B cell (primary cell): ENCODE measurements around the gene MIGA1. TPM values are rescaled to one million over a fixed set of nuclear protein-coding genes. Genes with fewer than 3 reads are reported as not detected.

Experiments used
- ATAC-seq: fragments of 200-7000 bp; cut with Tn5 transposase; one replicate; pipeline ENCODE4 v1.10.0; 2021; ENCODE audit warnings: low read depth, mild to moderate bottlenecking, moderate number of reproducible peaks, moderate library complexity
- CTCF ChIA-PET: fragments of 350-600 bp; sonication (Branson Sonifier 250); formaldehyde crosslinking; loops from one replicate; lab custom pipeline; 2021; ENCODE audit warnings: antibody characterized with exemption, inconsistent platforms; lab: Charles Lee
- POLR2A ChIA-PET: fragments of 350-600 bp; sonication (Branson Sonifier 250); formaldehyde crosslinking; loops from one replicate; lab custom pipeline; 2021; ENCODE audit warnings: antibody characterized with exemption; lab: Charles Lee
- DNase-seq: peaks from one replicate; pipeline ENCODE4 v3.0.0; 2013
- H2AFZ ChIP-seq: 2 replicates; pipeline ENCODE4 v1.6.1; 2012; ENCODE audit warnings: mild to moderate bottlenecking, low read depth, low read length; ENCODE audit not compliant: insufficient read depth, poor library complexity, severe bottlenecking
- H3K27ac ChIP-seq, 2 donors: 1 replicate in 1 of 2; 2 replicates in 1 of 2; pipeline ENCODE4 v1.5.1; 2012 to 2013; ENCODE audit warnings: low read length in 2 of 2, mild to moderate bottlenecking in 2 of 2, moderate library complexity in 1 of 2
- H3K27me3 ChIP-seq, 4 experiments: fragments of 200-600 bp in 1 of 4; sonication (generic) in 1 of 4; replicated peaks in 1 of 4; 1 replicate in 2 of 4; 2 replicates in 2 of 4; pipeline versions ENCODE4 v1.6.1 to v1.7.0; 2013 to 2016; ENCODE audit warnings: low read length in 3 of 4, mild to moderate bottlenecking in 2 of 4, mixed read lengths in 1 of 4, moderate library complexity in 1 of 4; ENCODE audit not compliant: insufficient read depth in 4 of 4, control insufficient read depth in 3 of 4; ENCODE audit errors: control extremely low read depth in 1 of 4
- H3K36me3 ChIP-seq, 2 experiments: replicated peaks in 1 of 2; 1 replicate in 1 of 2; 2 replicates in 1 of 2; pipeline versions ENCODE4 v1.6.1 to v1.7.1; 2013; ENCODE audit warnings: low read length in 1 of 2; ENCODE audit not compliant: insufficient read depth in 2 of 2, control insufficient read depth in 1 of 2; ENCODE audit errors: control extremely low read depth in 1 of 2, extremely low read depth in 1 of 2
- H3K4me1 ChIP-seq, 2 donors: fragments of 200-600 bp in 1 of 2; sonication (generic) in 1 of 2; 1 replicate in 1 of 2; 2 replicates in 1 of 2; pipeline versions ENCODE4 v1.5.1 to v1.6.1; 2013 to 2017; ENCODE audit warnings: low read length in 2 of 2; ENCODE audit not compliant: control insufficient read depth in 2 of 2, insufficient read depth in 2 of 2
- H3K4me2 ChIP-seq: replicated peaks from 2 replicates; pipeline ENCODE3; 2012; ENCODE audit warnings: mild to moderate bottlenecking, low read depth, low read length; ENCODE audit not compliant: poor library complexity, severe bottlenecking
- H3K4me3 ChIP-seq, 5 experiments: fragments of 200-600 bp in 1 of 5; sonication (generic) in 1 of 5; 1 replicate in 3 of 5; 2 replicates in 2 of 5; pipeline versions ENCODE4 v1.5.1 to v1.7.0; 2011 to 2016; ENCODE audit warnings: low read length in 4 of 5, mild to moderate bottlenecking in 4 of 5, low read depth in 2 of 5, control low read depth in 1 of 5, moderate library complexity in 1 of 5; ENCODE audit not compliant: insufficient read depth in 1 of 5; ENCODE audit errors: control extremely low read depth in 1 of 5, extremely low read depth in 1 of 5
- H3K79me2 ChIP-seq: fragments of 200-600 bp; sonication (generic); one replicate; pipeline ENCODE4 v1.6.0; 2016; ENCODE audit warnings: low read length; ENCODE audit not compliant: control insufficient read depth, insufficient read depth
- H3K9ac ChIP-seq: fragments of 200-600 bp; sonication (generic); 2 replicates; pipeline ENCODE4 v1.6.1; 2017; ENCODE audit warnings: mild to moderate bottlenecking, low read length, moderate library complexity
- H3K9me3 ChIP-seq, 3 donors: one replicate each; pipeline versions ENCODE4 v1.6.1 to v1.7.1; 2013; ENCODE audit warnings: low read length in 2 of 3; ENCODE audit not compliant: control insufficient read depth in 2 of 3, insufficient read depth in 1 of 3; ENCODE audit errors: control extremely low read depth in 1 of 3
- H4K20me1 ChIP-seq: 2 replicates; pipeline ENCODE4 v1.6.0; 2012; ENCODE audit warnings: mild to moderate bottlenecking, low read length; ENCODE audit not compliant: insufficient read depth, control insufficient read depth, poor library complexity, severe bottlenecking
- H3K27ac Mint-ChIP-seq: one replicate; pipeline ENCODE4 v1.8.0; 2021; ENCODE audit warnings: mixed read lengths
- H3K27me3 Mint-ChIP-seq: one replicate; pipeline ENCODE4 v1.8.0; 2021; ENCODE audit warnings: mixed read lengths
- H3K4me1 Mint-ChIP-seq: one replicate; pipeline ENCODE4 v1.8.0; 2021; ENCODE audit warnings: mixed read lengths
- H3K4me3 Mint-ChIP-seq: one replicate; pipeline ENCODE4 v1.8.0; 2021; ENCODE audit warnings: mixed read lengths
- H3K9me3 Mint-ChIP-seq: one replicate; pipeline ENCODE4 v1.8.0; 2022; ENCODE audit warnings: mixed read lengths; ENCODE audit not compliant: insufficient read depth
- EZH2 ChIP-seq: IDR thresholded peaks from 2 replicates; pipeline ENCODE4 v1.6.1; 2012; ENCODE audit warnings: borderline replicate concordance, low read depth, mild to moderate bottlenecking, moderate library complexity, low read length; ENCODE audit not compliant: insufficient read depth, poor library complexity, severe bottlenecking
- WGBS: methylation state at CpG from one replicate; pipeline ENCODE4 v1.1.5; 2013; ENCODE audit warnings: missing lambda C conversion rate; ENCODE audit not compliant: insufficient coverage; 5-methylcytosine and 5-hydroxymethylcytosine counted together
- intact Hi-C: fragments of 100-400 bp; cut with micrococcal nuclease; formaldehyde crosslinking; loops from one replicate; pipeline ENCODE4 v1.10.0; 2022
- polyA plus RNA-seq: library from polyadenylated mRNA; depleted of rRNA; stranded (reverse); fragments of >200 nt; gene quantifications from 2 replicates; pipeline ENCODE4 v1.2.3, GENCODE V29; 2012
- total RNA-seq, 2 donors: library from RNA; stranded (reverse); fragments of 120-200 nt in 1 of 2; gene quantifications; 1 replicate in 1 of 2; 2 replicates in 1 of 2; pipeline versions ENCODE4 v1.2.3 to v1.2.4, GENCODE V29; 2013 to 2022
- TF ChIP-seq, protein P1 (sequence below): fragments of 200-600 bp; IDR thresholded peaks from one replicate; pipeline ENCODE4 v1.8.0; 2022; ENCODE audit warnings: antibody characterized with exemption, mild to moderate bottlenecking

The MIGA1 gene
- total and polyA plus RNA-seq, 2 donors (not counting 1 experiment from before 2014, with no cell fraction given) = 5.0 to 18.0 TPM

GRCh38 chr1:77925518-77925917, 146.1 kb downstream of the MIGA1 start:
- H3K4me3 ChIP-seq = no peak overlapping the region
- peaks cover 0 to 3% of the 10 kb centered on the region in 2 donors for H3K4me1 ChIP-seq
- H3K27me3 ChIP-seq = no peaks in the 10 kb centered on the region
- no peak overlapping the region for H3K4me2 ChIP-seq
- no peaks in the 10 kb centered on the region for H3K9me3 ChIP-seq
- no peak for DNase-seq
- H3K4me3 Mint-ChIP-seq = no peak overlapping the region
- POLR2A ChIA-PET = no interaction called here
- H3K4me1 Mint-ChIP-seq = peaks cover 14% of the 10 kb centered on the region
- H3K27me3 Mint-ChIP-seq = no peaks in the 10 kb centered on the region
- H3K27ac Mint-ChIP-seq = no peak overlapping the region
- H3K9me3 Mint-ChIP-seq = no peaks in the 10 kb centered on the region
- no peaks in the 10 kb centered on the region for H3K36me3 ChIP-seq
- CTCF ChIA-PET = no interaction called here
- TF ChIP-seq, protein P1, sequence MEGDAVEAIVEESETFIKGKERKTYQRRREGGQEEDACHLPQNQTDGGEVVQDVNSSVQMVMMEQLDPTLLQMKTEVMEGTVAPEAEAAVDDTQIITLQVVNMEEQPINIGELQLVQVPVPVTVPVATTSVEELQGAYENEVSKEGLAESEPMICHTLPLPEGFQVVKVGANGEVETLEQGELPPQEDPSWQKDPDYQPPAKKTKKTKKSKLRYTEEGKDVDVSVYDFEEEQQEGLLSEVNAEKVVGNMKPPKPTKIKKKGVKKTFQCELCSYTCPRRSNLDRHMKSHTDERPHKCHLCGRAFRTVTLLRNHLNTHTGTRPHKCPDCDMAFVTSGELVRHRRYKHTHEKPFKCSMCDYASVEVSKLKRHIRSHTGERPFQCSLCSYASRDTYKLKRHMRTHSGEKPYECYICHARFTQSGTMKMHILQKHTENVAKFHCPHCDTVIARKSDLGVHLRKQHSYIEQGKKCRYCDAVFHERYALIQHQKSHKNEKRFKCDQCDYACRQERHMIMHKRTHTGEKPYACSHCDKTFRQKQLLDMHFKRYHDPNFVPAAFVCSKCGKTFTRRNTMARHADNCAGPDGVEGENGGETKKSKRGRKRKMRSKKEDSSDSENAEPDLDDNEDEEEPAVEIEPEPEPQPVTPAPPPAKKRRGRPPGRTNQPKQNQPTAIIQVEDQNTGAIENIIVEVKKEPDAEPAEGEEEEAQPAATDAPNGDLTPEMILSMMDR = no peak
- TF ChIP-seq EZH2 = no peak
- intact Hi-C loops = no loop called here
- H3K79me2 ChIP-seq = no peaks in the 10 kb centered on the region
- H2AFZ ChIP-seq = no peak overlapping the region
- ATAC-seq = no peak
- WGBS = no CpG with 5 or more reads among the region's 1 CpG
- no peak overlapping the region for H3K27ac ChIP-seq
- H3K9ac ChIP-seq = no peak overlapping the region
- no peaks in the 10 kb centered on the region for H4K20me1 ChIP-seq

- Histone ChIP-seq H3K4me1 (peaks cover 0 to 3% of the 10 kb centered on the region in 2 donors), H3K36me3 (no peaks in the 10 kb centered on the region), H3K9me3 (no peaks in the 10 kb centered on the region), H3K4me2 (peak overlapping the region; percentile 62), H3K27me3 (no peaks in the 10 kb centered on the region), H2AFZ (peak overlapping the region; percentile 65), H3K27ac (no peak overlapping the region), H3K9ac (peak overlapping the region; percentile 72), H3K4me3 (peak overlapping the region in 2 of 5 experiments; percentile 1 to 69), H3K79me2 (no peaks in the 10 kb centered on the region), H4K20me1 (no peaks in the 10 kb centered on the region)
- no peak for TF ChIP-seq EZH2
- TF ChIP-seq, protein P1 = no peak
- H3K27me3 Mint-ChIP-seq = no peaks in the 10 kb centered on the region
- H3K4me1 Mint-ChIP-seq = peaks cover 14% of the 10 kb centered on the region
- ATAC-seq (no peak), DNase-seq (no peak)
- intact Hi-C loops = no loop called here
- H3K27ac Mint-ChIP-seq = no peak overlapping the region
- POLR2A ChIA-PET = no interaction called here
- no peak overlapping the region for H3K4me3 Mint-ChIP-seq
- WGBS = no CpG with 5 or more reads among the region's 2 CpGs
- CTCF ChIA-PET = no interaction called here
- no peaks in the 10 kb centered on the region for H3K9me3 Mint-ChIP-seq
These were observed 146.5 kb downstream of the MIGA1 start for GRCh38 chr1:77925956-77926355.
